OCI-M2 (cell line): ENCODE results near the gene PORCN.
"Not testable (repeated sequence)": the region's sequence is repeated elsewhere in the genome, so short reads cannot be mapped to it uniquely, and the experiment has no call there.

Experiments
- DNase-seq: peaks from one replicate; lab custom pipeline; 2025; ENCODE audit not compliant: unreplicated experiment; lab: John Stamatoyannopoulos, UW

Gene PORCN

DNA sequence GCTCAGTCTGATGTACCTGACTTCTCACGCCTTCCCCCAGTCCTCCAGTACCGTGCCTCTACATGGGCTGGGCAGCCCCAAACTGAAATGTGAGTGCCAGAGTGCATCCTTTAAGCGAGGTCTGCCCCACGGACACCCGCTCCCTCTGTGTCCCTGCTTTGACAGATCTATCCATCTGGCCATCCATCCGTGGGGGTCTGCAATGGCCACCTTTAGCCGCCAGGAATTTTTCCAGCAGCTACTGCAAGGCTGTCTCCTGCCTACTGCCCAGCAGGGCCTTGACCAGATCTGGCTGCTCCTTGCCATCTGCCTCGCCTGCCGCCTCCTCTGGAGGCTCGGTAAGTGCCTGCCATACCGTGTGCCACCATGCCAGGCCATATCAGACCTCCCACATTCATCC is 827 bp downstream of the PORCN start:
- no peak for DNase-seq

DNA sequence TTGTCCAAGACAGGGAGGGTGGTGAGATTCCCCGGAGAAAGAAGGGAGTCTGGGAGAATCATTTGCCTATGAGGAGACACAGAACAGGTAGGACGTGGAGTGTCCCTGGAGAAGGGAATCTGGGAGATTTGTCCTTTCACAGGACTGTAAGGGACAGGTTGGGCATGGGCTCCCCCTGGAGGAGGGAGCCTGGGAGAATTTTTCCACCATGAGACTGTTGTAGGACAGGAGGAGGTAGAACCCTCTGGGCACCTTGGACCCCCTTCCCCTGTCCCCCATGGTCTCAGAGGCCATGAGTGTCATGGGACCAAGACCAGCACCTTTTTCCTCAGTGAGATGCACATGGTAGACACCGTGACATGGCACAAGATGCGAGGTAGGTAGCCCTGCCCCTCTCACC is 2.8 kb downstream of the PORCN start:
- no peak for DNase-seq

DNA sequence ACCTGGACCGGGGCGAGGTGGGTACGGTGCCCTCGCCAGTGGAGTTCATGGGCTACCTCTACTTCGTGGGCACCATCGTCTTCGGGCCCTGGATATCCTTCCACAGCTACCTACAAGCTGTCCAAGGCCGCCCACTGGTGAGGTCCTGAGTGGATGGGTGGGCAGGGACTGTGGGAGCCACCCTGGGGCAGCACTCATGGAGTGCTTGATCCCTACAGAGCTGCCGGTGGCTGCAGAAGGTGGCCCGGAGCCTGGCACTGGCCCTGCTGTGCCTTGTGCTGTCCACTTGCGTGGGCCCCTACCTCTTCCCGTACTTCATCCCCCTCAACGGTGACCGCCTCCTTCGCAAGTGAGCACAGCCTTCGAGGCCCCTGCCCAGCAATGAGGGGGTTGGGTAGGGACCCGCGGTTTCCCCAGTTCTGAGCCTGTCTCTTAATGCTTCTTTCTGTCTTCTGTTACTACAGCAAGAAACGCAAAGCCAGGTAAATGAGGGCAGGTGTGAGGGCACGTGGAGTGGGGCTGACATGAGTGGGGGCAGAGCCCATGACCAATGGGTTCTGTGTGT is 3.7 kb downstream of the PORCN start:
- no peak for DNase-seq

DNA sequence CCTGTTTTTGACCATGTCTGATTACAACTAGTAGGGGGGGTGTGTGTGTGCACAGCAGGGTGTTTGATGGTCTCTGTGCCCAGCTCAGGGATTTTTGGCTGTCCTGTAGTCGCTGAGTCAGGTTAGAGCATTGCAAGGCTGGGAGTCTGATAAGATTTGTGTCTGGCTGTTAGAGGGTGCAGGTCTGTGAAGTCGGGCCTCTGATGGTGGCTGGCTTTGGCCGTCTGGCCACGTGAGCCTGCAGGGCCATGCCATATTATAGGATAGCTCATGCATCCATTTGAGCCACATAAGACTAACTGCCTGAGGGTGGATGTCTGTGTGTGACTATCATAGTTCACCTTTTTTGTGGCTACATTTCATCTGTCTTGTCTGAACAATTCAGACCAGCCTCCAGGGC is 4.9 kb downstream of the PORCN start:
- DNase-seq, result no peak

DNA sequence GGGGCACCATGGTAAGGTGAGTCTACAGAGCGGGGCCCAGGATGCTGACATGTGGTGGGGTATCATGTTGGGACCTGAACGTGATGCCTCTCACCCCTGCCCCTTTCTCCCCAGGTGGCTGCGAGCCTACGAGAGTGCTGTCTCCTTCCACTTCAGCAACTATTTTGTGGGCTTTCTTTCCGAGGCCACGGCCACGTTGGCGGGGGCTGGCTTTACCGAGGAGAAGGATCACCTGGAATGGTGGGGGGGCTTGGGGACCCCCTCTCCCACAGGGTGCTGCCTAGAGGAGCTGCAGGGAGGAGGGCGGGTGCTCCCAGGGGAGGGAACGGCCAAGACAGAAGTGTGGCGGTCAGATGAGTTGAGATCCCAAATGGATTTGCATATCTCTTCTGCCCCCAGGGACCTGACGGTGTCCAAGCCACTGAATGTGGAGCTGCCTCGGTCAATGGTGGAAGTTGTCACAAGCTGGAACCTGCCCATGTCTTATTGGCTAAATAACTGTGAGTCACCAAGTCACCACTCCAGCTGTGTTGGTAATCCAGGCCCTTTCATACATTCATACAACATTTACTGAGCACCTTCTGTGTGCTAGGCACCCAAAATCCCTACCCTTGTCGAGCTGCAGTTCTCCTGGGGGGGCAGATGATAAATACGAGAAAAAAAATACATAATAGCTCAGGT is 5.5 kb downstream of the PORCN start:
- no peak for DNase-seq

DNA sequence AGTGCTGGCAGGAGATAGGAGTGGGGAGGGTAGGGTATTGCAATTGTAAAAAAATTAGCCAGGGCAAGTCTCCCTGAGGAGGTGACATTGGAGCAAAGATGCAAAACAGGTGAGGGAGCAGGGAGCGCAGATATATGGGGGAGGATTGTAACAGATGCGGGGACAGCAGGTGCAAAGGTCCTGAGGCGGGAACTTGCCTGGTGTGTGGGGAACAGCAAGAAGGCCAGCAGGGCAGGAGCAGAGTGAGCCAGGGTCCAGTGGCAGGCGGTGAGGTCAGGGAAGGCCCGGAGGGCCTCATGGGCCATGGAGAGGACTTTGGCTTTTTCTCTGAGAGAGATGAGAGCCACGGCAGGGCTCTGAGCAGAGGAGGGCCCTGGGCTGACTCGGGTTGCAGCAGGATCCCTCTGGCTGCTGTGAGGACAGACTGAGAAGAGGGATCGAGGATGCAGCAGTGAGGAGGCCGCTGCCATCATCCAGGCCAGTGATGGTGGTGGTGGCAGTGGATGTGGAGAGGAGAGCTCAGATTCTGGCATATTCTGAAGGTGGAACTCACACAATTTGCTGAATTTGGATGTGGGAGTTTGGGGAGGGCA is 6.2 kb downstream of the PORCN start:
- DNase-seq, result no peak

DNA sequence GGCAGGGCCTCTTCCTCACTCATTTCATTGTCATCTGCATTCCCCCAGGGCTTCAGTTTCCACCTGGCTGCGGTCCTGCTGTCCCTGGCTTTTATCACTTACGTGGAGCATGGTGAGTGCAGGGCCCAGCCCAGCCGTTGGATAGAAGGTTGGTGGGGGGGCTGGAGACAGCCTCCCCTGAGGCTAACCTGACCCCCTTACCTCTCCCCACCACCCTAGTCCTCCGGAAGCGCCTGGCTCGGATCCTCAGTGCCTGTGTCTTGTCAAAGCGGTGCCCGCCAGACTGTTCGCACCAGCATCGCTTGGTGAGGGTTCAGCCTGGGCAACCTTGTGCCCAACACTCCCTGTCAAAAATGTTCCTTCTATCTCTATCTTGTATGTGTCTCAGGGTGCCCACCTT is 7.0 kb downstream of the PORCN start:
- no peak for DNase-seq

DNA sequence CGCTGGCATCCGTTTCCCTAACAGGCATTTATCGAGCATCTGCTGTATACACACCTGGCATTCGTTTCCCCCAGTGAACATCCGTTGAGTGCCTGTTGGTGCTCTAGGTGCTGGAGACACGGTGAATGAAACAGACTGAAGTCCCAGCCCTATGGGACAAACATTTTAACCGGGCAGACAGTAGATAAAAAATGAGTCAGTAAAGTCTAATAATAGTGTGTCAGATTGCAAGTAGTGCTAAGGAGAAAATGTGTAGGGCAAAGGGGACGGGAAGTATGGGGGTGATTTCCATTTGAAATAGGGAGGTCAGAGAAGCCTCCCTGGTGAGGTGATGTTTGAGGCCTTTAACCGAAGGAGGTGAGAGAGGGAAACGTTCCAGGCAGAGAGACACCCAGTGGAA is 7.5 kb downstream of the PORCN start:
- DNase-seq, result no peak

DNA sequence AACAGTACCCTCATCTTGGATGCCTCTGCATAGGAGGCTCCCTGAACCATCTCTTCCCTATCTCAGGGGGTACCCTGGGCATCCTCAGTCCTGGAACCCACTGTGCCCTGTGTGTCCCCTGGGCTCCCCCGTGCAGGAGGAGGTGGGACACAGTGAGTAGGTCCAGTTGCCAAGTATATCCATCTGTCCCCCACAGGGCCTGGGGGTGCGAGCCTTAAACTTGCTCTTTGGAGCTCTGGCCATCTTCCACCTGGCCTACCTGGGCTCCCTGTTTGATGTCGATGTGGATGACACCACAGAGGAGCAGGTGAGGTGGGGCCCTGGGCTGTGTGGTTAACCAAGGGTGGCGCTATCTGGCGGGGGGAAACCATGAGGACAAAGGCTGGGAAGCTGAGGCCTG is 8.2 kb downstream of the PORCN start:
- DNase-seq, result no peak

DNA sequence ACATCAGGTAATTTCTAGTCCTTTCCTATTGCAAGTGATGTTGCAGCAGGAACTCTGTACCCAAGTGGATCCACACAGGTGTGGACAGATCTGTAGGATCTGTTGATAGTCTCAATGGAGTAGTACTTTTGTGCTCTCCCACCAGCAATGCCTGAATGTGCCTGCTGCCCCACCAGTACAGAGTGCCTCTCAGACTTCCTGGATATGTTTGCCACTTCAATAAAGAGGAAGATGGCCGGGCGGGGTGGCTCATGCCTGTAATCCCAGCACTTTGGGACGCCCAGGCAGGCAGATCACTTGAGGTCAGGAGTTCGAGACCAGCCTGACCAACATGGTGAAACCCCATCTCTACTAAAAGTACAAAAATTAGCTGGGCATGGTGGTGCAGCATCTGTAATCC is 10.7 kb downstream of the PORCN start:
- DNase-seq, result not testable (repeated sequence)

DNA sequence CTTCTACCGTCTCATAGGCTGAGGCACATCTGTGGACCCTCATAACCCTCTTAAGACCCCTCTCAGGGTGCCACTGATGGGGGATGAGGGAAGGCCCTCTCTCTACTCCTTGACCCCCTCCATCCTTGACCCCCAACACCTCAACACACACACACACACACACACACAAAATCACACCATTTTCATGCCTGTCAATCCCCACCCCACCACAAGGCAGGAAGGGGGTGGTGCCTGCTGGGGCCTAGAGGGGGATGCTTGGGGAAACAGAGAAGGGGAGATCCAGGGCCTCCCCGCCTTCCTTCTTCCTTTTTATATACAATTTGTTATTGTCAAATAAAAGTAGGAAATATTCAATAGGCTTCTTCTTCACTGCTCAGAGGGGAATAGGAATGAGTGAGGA is 11.7 kb downstream of the PORCN start:
- DNase-seq, result no peak

DNA sequence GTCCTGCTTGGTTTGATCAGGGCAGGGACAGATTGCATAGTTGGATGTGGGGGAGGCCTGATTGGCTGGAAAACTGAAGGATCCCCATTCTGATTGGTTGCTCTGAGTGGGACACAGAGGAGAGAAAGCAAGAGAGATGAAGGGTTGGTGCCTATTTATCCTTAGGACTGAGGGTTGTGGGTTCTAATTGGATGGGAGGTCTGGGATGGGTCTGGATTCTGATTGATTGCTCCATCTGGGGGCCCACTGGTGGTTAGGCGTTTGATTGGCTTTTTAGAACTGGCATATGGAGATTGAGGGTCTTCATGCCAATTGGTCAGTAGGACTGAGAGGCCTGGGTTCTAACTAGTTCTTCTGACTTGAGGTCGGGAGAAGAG is 12.2 kb downstream of the PORCN start:
- DNase-seq, result no peak

DNA sequence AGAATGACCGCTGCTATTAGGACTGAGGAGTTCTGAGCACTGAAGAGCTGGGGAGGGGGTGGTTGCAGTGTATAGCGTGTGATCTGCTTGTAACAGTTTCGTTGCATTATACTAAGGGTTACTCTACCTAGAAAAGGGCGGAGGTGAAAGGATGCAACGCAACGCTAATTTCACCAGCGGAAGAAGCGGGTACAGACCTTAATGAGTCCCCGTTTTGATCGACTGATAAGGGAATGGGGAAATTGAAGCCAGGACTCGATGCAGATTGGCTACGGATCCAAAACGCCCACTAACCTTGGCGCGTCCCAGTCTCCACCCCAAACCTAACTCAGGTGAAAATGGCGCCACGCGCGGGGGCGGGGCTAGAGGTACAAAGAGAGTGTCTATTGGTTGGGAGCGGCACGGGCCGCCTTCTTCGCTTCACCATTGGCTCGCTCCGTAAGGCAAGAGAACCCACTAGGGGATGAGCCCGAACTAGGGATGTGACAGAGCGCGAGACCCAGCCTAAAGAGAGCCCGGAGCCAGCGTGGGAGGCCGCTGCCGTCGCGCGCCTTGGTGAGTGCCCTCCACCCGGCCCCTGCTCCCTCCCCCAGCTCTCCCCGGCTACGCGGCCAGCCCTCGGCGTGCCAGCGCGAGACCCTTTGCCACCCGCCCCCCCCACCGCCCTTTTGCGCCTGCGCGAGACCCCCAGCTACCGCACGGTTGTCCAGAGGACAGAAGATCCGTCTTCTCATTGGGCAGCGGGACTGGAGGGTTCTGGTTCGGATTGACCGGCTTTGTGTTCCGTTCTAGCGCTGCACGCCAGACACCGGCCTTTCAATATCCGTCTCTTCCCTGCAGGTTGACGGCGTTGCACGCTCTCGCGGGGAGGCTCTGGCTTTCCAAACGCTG is 12.8 kb downstream of the PORCN start, which contains the start of gene EBP:
Gene EBP (plus strand): TSS at position 456 of the 891 bp plus-strand sequence. CDS start 1,964 bp downstream, outside the sequence.
- peak; percentile 33 for DNase-seq

DNA sequence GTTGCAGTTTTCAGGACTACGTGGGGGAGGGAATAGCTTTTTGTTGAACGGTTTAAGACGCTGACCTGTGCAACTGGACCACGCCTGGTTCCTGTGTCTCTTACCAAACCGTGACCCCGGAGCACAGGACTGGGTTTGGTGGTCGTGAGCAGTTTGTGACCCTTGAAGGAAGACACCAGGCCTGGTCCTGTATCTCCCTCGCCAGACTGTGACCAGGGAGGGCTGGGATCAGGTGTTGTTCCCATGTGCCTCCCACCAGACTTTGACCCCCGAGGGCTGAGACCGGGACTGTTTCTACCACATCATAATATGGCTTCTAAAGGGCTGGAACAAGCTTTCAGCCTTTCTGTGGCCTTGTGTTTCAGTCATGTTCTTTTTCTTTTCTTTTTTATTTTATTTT is 13.5 kb downstream of the PORCN start:
- no peak for DNase-seq

DNA sequence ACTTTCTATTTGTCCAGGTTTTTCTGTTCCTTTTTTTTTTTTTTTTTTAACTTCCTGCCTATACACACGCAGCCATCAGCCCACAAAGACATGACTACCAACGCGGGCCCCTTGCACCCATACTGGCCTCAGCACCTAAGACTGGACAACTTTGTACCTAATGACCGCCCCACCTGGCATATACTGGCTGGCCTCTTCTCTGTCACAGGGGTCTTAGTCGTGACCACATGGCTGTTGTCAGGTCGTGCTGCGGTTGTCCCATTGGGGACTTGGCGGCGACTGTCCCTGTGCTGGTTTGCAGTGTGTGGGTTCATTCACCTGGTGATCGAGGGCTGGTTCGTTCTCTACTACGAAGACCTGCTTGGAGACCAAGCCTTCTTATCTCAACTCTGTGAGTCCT is 14.9 kb downstream of the PORCN start:
- no peak for DNase-seq

DNA sequence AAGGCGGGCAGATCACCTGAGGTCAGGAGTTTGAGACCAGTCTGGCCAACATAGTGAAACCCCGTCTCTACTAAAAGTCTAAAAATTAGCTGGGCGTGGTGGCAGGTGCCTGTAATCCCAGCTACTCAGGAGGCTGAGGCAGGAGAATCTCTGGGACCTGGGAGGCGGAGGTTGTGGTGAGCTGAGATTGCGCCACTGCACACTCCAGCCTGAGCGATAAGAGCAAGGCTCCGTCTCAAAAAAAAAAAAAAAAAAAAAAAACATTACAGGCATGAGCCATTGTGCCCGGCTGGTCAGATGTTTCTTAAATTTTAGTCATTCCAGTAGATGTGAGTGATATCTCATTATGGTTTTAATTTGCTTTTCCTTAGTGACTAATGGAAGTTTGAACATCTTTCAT is 17.1 kb downstream of the PORCN start:
- not testable (repeated sequence) for DNase-seq

DNA sequence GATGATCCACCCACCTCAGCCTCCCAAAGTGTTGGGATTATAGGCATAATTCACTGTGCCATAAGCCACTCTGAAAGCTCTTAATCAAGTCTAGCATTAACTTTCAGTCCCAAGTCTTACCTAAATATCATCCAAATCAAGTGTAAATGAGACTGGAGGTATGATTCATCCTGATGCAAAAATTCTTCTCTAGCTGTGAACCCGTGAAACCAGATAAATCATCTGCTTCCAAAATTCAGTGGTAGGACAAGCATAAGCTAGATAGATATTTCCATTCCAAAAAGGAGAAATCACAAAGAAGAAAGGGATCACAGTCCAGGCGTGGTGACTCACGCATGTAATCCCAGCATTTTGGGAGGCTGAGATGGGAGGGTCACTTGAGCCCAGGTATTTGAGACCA is 21.9 kb downstream of the PORCN start:
- no peak for DNase-seq

DNA sequence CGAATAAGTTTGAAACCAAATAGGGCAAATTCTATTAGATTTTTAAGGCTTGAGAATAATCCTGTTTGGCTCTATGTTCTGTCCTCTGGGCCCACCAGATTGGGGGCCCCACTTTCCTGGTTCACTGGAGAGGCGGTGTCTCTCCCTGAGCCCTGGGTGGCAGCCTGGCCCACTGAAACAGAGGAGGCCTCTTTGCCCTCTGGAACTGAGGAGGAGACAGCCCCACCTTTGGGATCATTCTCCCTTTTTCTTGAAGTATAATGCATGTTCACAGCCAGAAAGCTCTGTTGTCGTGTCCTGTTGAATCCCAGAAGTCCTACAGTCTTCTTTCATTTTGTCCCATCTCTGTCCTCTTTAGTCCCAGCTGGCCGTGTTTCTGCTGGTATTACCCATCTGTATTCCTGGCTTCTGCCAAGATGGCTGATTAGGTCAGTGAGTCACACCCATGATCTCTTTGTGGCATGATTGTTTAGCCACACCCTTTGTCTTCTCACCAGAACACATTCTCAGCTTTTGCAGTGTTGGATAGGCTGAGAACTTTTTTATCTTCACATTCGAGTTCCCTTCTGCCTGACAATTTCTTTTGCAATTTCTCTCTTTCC is 22.7 kb downstream of the PORCN start:
- no peak for DNase-seq

DNA sequence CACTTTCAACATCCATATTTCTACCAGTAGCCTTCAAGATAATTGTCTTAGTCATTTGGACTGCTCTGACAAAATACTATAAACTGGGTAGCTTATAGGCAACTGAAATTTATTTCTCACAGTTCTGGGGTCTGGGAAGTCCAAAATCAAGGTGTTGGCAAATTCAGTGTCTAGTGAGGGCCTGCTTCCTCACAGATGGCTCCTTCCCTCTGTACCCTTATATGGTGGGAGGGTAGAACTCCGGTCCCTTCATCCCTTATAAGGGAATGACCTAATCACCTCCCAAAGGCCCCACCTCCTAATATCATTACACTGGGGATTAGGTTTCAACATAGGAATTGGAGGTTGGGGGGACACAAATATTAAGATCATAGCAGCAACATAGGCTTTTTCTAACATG is 23.4 kb downstream of the PORCN start:
- no peak for DNase-seq

DNA sequence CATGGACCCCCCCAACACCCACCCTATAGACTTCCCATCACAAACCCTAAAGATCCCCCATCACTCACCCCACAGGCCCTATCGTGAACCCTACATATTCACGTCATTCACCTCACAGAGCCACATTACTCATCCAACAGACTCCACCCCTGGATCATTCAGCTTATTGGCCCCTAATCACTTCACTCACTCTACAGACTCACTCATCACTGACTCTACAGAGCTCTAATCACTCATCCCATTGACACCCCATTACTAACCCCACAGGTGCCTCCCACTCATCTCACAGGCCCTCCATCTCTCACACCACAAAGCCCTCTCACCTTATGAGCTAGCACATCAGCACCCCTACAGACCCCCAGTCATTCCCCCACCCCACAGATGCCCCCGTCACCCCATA is 24.4 kb downstream of the PORCN start:
- no peak for DNase-seq

DNA sequence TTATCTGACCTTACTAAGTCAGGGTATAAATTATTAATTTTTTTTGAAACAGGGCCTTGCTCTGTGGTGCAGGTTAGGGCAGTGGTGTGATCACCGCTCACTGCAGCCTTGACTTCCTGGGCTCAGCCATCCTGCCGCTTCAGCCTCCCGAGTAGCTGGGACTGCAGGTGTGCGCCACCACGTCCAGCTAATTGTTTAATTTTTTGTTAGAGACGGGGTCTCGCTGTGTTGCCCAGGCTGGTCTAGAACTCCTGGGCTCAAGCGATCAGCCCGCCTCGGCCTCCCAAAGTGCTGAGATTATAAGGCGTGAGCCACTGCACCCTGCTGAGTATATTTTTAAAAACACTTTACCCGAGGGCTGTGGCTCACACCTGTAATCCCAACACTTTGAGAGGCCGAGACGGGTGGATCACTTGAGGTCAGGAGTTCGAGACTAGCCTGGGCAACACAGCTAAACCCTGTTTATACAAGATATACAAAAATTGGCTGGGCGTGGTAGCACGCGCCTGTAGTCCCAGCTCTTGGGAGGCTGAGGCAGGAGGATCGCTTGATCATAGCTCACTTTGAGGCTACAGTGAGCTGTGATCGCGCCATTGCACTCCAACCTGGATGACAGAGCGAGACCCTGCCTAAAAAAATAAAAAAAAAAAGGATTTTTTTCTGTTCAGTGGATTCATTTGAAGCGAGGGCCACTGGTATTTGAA is 30.0 kb downstream of the PORCN start:
- no peak for DNase-seq
